ENCODE results near the gene CLBA1.

CLBA1 gene

DNA sequence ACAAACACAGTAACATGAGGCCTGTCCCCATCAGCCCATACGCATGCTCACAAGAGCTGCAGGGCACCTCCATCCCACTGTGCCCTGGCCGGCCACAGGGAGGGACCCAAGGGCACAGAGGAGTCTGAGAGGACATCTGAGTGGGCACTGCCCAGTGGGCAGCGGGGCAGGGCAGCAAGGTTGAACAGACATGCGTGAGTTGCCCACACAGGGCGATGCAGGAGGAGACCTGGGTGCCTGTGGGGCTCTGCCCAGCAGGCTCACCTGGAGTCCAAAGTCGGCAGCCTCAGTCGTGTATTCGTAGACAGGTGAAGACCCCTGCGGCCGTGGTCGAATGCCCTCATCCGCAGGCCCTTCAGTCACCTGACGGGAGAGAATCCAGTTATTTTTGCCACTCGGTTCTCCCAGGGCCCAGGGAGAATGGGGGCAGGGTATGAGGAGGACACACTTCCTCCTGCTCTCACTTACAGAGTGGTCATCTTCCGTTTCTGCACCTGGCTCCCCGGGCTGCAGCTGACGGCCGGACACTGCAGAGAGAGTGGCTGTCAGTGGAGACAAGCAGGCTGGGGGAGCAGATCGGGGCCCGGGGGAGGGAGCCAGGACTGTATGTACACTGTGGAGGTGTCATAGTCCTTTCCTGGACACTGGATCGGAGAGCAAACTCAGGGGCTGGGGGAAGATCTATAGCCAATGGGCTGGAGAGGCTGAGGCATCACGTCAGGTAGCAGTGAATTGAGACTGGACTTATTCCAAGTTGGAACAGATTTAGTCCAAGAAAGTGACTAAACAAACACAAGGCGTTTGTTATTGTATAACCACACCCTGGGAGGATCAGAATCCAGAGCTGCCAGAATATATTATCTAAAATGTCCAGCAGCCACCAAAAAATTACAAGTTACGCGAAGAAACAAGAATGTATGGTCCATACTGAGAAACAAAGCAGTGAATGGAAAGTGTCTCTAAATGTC, 28.2 kb upstream of the CLBA1 start:
- no peak overlapping the region for H3K4me3 ChIP-seq (ENCODE audit: low read depth, low read length)
- H2AFZ ChIP-seq (ENCODE audit: low read length, unreplicated experiment): no peak overlapping the region
- H3K79me2 ChIP-seq (ENCODE audit: control insufficient read depth, insufficient read depth, low read length, unreplicated experiment): no peaks in the 10 kb centered on the region
- H3K27me3 ChIP-seq (ENCODE audit: insufficient read depth, low read length): no peaks in the 10 kb centered on the region
- peaks cover 3% of the 10 kb centered on the region for H3K4me1 ChIP-seq (ENCODE audit: control insufficient read depth, insufficient read depth, low read length, unreplicated experiment)
- no peak overlapping the region for H3K27ac ChIP-seq (ENCODE audit: low read depth, low read length)
- peaks cover 22% of the 10 kb centered on the region; the same call in 1 of the 2 replicates for H3K36me3 ChIP-seq (ENCODE audit: insufficient read depth, low read length)

DNA sequence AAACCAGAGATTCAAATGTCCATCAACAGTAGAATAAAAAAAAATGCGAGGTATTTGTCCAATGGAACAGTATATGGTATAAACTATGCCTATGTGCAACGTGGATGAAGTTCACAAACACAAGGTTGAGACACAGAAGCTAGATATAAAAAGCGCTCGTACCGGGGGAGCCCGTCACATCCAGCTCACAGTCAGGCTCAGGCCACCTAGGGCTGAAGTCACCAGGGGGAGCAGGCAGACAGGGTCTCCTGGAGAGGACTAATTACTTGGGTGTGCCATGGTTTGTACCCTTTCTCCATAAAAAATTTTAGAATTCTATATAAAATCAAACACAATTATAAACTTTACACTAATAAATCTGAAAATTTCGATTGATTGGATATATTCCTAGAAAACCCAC, 21.0 kb upstream of the CLBA1 start:
- Histone ChIP-seq H3K4me1 (ENCODE audit: control insufficient read depth, insufficient read depth, low read length, unreplicated experiment) (peaks cover 24% of the 10 kb centered on the region), H3K4me3 (ENCODE audit: low read depth, low read length) (no peak overlapping the region), H3K27ac (ENCODE audit: low read depth, low read length) (no peak overlapping the region), H3K36me3 (ENCODE audit: insufficient read depth, low read length) (no peaks in the 10 kb centered on the region), H3K27me3 (ENCODE audit: insufficient read depth, low read length) (no peaks in the 10 kb centered on the region), H2AFZ (ENCODE audit: low read length, unreplicated experiment) (no peak overlapping the region), H3K79me2 (ENCODE audit: control insufficient read depth, insufficient read depth, low read length, unreplicated experiment) (peaks cover 3% of the 10 kb centered on the region)

DNA sequence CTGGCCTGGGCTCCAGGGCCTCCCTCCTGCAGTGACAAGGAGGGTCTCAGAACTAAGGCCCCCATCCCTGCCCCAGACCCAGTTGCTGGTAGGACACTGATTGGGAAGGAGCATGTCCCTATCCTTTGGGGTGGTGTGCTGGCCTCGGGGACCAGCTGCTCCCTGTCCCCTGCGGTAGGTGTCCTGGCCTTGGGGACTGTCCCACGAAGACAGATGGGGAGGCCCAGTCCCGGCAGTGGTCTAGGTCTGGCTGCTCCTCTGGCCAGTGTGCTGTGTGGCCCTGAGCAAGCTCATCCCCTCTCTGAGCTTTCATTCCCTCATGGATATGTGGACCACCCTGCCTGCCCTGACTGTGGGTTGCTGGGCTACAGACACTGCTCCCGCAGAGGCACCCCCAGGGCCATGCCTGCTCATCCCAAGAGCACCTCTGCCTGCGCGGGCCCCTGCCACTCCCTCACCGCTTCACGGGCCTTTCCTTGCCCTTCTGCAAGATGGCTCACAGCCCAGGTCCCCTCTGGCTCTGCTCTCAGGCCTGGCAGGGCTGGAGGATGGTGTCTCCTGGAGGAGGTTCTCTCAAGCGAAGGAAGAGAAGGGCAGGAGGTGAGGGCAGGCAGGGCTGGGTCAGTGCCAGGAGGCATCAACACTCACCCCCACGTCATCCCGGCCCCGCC, 19.9 kb upstream of the CLBA1 start:
- H3K36me3 ChIP-seq (ENCODE audit: insufficient read depth, low read length): no peaks in the 10 kb centered on the region
- no peak overlapping the region for H3K4me3 ChIP-seq (ENCODE audit: low read depth, low read length)
- H3K79me2 ChIP-seq (ENCODE audit: control insufficient read depth, insufficient read depth, low read length, unreplicated experiment): peaks cover 11% of the 10 kb centered on the region
- peaks cover 36% of the 10 kb centered on the region for H3K4me1 ChIP-seq (ENCODE audit: control insufficient read depth, insufficient read depth, low read length, unreplicated experiment)
- no peak overlapping the region for H3K27ac ChIP-seq (ENCODE audit: low read depth, low read length)
- no peaks in the 10 kb centered on the region for H3K27me3 ChIP-seq (ENCODE audit: insufficient read depth, low read length)
- H2AFZ ChIP-seq (ENCODE audit: low read length, unreplicated experiment): no peak overlapping the region

DNA sequence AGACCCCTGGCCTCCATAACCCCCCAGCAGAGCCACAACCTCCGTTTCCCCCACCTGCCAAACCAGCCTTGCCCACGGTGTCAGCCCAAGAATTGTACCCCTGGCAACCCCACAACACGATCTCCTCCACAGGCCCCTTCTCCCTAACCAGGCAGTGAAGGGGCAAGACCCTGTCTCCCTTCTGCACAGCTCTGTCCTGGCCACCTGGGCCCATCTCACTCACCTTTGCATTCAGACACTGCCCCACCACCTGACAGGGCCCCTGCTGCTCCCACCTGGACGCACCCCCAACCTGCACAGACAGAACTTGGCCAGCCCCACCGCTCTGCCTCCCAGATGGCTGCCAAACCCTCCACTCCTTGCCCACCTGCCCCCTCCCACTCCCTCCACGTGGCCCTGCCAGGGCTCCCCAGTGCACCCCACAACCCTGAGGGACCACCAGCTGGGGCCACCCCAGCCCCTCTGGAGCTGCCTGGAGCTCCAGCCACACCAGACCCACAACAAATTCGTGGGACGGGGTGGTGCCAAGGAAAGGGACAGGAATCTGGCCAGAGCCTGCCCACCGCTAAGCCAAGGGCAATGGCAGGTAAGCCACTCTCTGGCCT, 19.2 kb upstream of the CLBA1 start:
- H3K27ac ChIP-seq (ENCODE audit: low read depth, low read length): no peak overlapping the region
- no peak overlapping the region for H2AFZ ChIP-seq (ENCODE audit: low read length, unreplicated experiment)
- H3K79me2 ChIP-seq (ENCODE audit: control insufficient read depth, insufficient read depth, low read length, unreplicated experiment): peaks cover 11% of the 10 kb centered on the region
- H3K4me1 ChIP-seq (ENCODE audit: control insufficient read depth, insufficient read depth, low read length, unreplicated experiment): peaks cover 42% of the 10 kb centered on the region
- H3K27me3 ChIP-seq (ENCODE audit: insufficient read depth, low read length): no peaks in the 10 kb centered on the region
- no peak overlapping the region for H3K4me3 ChIP-seq (ENCODE audit: low read depth, low read length)
- no peaks in the 10 kb centered on the region for H3K36me3 ChIP-seq (ENCODE audit: insufficient read depth, low read length)

DNA sequence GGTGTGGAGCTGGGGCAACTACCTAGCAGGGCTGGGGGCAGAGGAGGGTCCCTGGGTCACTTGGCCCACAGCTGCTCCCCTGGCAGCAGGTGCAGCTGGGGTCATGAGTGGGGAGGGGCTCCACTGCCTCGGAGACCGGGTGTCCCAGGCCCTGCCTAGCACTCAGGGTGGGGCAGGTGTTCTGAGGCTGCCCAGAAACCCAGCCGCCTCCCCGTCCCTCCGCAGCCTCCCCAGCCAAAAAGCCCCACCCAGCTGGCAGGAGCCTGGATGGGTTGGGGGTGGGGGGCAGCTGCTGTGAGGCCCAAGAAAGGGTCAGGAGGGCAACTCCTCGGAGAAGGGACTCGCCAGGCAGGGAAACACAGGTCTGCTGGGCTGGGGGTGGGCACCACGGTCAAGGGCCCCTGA, 18.6 kb upstream of the CLBA1 start:
- Histone ChIP-seq H3K4me1 (ENCODE audit: control insufficient read depth, insufficient read depth, low read length, unreplicated experiment) (peaks cover 49% of the 10 kb centered on the region), H3K27ac (ENCODE audit: low read depth, low read length) (no peak overlapping the region), H3K36me3 (ENCODE audit: insufficient read depth, low read length) (no peaks in the 10 kb centered on the region), H3K27me3 (ENCODE audit: insufficient read depth, low read length) (no peaks in the 10 kb centered on the region), H2AFZ (ENCODE audit: low read length, unreplicated experiment) (no peak overlapping the region), H3K79me2 (ENCODE audit: control insufficient read depth, insufficient read depth, low read length, unreplicated experiment) (peaks cover 11% of the 10 kb centered on the region), H3K4me3 (ENCODE audit: low read depth, low read length) (no peak overlapping the region)

DNA sequence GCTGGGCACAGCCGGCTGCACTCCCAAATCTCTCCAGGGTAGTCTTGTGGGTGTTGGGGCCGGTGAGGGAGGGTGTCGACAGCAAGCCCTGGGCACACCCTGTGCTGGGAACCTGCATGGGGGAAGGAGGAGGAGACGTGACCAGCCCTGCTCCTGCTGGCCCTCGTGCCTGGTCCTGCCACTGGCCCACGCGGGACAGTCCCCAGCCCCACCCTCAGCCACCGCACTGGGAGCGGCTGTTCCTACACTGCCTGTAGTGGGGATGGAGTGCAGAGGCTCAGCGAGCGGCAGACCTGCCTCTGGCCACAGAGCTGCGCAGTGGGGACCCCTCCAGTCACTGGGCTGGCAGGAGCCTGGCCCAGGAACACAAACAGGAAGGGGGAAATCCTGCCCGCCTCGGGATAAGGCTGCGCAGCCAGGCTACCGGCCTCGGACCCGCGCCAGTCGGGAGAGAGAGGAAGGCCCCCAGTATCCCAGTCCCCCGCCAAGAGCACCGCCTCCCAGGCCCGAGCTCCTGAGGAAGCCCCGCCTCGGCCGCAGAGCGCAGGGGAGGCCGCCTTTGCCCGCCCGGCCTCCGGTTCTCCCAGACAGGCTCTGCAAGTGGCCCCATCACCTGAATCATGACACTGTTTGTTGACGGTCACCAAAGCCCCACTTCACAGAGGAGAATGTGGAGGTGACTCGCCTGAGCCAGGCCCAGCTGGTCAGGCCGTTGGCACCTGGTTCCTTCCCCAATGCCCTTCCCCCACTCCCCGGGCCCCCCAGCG, 18.0 kb upstream of the CLBA1 start:
- Histone ChIP-seq H3K27ac (ENCODE audit: low read depth, low read length) (no peak overlapping the region), H3K27me3 (ENCODE audit: insufficient read depth, low read length) (no peaks in the 10 kb centered on the region), H3K36me3 (ENCODE audit: insufficient read depth, low read length) (no peaks in the 10 kb centered on the region), H3K79me2 (ENCODE audit: control insufficient read depth, insufficient read depth, low read length, unreplicated experiment) (peaks cover 11% of the 10 kb centered on the region), H3K4me1 (ENCODE audit: control insufficient read depth, insufficient read depth, low read length, unreplicated experiment) (peaks cover 54% of the 10 kb centered on the region), H2AFZ (ENCODE audit: low read length, unreplicated experiment) (peak overlapping the region; percentile 36), H3K4me3 (ENCODE audit: low read depth, low read length) (peak overlapping the region; percentile 76)

DNA sequence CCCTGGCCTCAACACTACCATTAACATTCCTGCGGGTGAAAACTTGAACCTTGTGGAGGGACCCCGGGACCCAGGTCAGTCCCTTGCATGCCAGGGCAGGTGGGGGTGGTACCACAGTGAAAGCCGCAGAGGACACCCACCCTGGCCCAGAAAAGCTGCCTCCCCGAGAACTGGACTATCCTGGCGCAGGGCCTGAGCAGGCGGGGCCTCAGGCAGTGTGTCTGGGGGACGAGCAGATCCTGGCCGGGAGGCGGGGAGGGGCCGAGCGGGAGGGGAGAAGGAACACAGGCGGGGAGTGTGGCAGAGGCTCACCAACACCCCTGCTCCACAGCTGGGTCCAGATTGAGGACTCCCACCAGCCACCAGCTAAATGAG, 17.4 kb upstream of the CLBA1 start:
- Histone ChIP-seq H3K36me3 (ENCODE audit: insufficient read depth, low read length) (no peaks in the 10 kb centered on the region), H2AFZ (ENCODE audit: low read length, unreplicated experiment) (no peak overlapping the region), H3K4me1 (ENCODE audit: control insufficient read depth, insufficient read depth, low read length, unreplicated experiment) (peaks cover 60% of the 10 kb centered on the region), H3K79me2 (ENCODE audit: control insufficient read depth, insufficient read depth, low read length, unreplicated experiment) (peaks cover 11% of the 10 kb centered on the region), H3K27me3 (ENCODE audit: insufficient read depth, low read length) (no peaks in the 10 kb centered on the region), H3K27ac (ENCODE audit: low read depth, low read length) (no peak overlapping the region), H3K4me3 (ENCODE audit: low read depth, low read length) (peak overlapping the region; percentile 76)

DNA sequence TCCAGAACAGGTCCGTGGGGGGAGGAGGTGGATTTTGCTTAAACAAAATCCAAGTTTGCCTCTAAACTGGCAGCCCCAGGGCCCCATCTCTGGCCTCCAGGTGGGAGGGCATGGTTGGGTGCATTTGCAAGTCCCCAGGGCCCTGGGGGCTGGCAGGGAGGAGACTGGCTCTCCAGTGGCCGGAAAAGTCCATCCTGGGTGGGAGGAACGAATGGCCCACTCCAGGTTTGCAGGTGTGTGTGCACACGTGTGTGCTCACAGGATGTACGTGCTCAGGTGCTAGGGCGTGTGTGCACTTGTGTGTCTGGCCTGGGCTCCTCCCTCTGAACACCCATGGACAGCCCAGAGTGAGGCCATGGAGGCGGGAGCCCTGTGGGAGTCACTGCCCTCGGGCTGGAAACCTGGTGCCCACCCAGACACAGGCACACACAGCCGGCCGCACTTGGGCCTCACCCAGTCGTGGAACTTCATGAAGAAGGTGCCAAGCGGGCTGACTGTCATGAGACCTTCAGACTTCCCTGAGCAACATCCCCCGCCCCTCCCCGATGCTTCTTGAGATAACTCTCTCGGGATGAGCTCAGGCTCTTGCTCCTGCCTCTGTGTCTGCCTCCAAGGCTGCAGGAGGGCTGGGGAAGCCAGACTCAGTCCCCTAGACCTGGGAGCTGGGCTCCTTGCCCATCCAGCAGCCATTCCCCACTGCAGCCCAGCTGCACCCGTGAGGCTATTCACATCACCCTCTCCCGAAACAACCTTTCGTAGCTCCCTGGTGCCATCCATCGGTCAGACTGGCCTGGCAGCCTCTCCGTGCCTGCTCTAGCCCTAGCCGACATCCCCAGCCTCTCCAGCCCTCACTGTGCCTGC, 16.8 kb upstream of the CLBA1 start:
- Histone ChIP-seq H3K27me3 (ENCODE audit: insufficient read depth, low read length) (no peaks in the 10 kb centered on the region), H3K4me1 (ENCODE audit: control insufficient read depth, insufficient read depth, low read length, unreplicated experiment) (peaks cover 65% of the 10 kb centered on the region), H3K36me3 (ENCODE audit: insufficient read depth, low read length) (no peaks in the 10 kb centered on the region), H3K79me2 (ENCODE audit: control insufficient read depth, insufficient read depth, low read length, unreplicated experiment) (peaks cover 11% of the 10 kb centered on the region), H3K4me3 (ENCODE audit: low read depth, low read length) (peak overlapping the region; percentile 76), H3K27ac (ENCODE audit: low read depth, low read length) (no peak overlapping the region), H2AFZ (ENCODE audit: low read length, unreplicated experiment) (no peak overlapping the region)

DNA sequence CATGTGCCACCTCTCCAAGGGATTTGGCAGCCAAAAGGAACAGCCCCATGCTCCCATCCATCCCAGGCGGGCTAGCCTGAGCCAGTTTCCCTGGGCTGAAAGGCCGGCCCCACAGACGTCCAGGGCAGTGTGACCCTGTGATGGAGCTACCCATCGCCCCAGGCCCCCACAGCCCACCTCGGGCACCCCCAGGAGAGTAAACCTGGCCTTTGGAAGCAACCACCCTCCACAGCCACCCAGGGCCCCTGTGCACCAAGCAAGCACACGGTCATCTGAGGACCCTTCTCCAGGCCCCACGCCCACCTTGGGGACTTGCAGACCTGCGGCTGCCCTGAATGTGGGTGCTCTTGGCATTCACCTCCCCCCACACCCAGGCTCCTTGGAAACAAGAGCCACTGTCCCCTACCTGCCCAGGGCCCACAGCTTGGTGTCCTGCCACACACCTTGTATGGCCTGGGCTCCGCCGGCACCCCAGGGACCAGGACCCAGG, 15.8 kb upstream of the CLBA1 start:
- H2AFZ ChIP-seq (ENCODE audit: low read length, unreplicated experiment): no peak overlapping the region

More for the DNA sequence above, 15.8 kb upstream of the CLBA1 start:
- H3K4me1 ChIP-seq (ENCODE audit: control insufficient read depth, insufficient read depth, low read length, unreplicated experiment): peaks cover 75% of the 10 kb centered on the region
- peak overlapping the region; percentile 76 for H3K4me3 ChIP-seq (ENCODE audit: low read depth, low read length)
- peaks cover 11% of the 10 kb centered on the region for H3K79me2 ChIP-seq (ENCODE audit: control insufficient read depth, insufficient read depth, low read length, unreplicated experiment)
- H3K36me3 ChIP-seq (ENCODE audit: insufficient read depth, low read length): no peaks in the 10 kb centered on the region
- no peaks in the 10 kb centered on the region for H3K27me3 ChIP-seq (ENCODE audit: insufficient read depth, low read length)
- 0 out of 2 replicates have a peak overlapping the region, but pooled peaks have one; percentile 82 for H3K27ac ChIP-seq (ENCODE audit: low read depth, low read length)

Measured in ACC112 (cell line).